Measurements from ENCODE around the gene KIF22.

The KIF22 gene

GRCh38 chr16:29843931-29844330, 53.4 kb downstream of the KIF22 start:
- no peak for DNase-seq

- DNase-seq: no peak
These were observed 54.2 kb downstream of the KIF22 start for GRCh38 chr16:29844575-29845331.

GRCh38 chr16:29845656-29846055, 55.1 kb downstream of the KIF22 start:
- DNase-seq: no peak

DNA sequence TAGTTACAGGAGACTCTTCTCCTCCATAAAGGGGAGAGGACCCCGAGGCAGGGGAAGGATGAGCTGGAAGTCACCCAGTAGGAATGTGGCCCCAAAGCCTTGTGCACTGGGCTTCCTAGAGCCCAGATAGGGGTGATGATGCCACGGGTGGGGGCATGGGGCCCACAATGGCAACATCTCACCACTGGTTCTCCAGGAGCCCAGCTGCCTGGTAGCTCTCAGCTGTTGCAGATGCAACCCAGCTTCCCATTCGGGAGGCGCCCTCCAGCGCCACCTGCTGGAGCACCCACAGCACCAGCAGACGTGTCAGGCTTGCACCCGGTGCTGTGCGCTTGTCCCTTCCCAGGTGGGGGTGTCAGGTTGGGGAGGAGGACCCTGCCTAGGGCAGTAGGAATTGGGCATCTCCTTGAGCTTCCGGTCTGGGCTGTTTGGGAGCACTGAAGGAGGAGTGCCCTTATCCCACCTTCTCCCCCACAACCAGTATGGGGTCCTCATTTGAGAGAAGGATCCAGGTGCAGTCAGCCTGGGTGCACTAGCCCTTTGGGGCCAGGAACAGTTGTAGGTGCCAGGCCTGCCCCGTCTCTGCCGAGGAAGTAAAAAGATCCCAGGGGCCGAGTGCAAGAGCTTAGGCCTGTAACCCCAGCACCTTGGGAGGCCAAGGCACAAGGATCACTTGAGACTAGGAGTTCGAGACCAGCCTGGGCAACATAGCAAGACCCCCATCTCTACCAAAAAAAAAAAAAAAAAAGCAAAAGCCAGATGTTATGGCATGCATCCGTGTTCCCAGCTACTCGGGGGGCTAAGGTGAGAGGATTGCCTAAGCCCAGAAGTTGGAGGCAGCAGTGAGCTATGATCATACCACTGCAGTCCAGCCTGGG, 58.1 kb downstream of the KIF22 start:
- no peak for DNase-seq

DNA sequence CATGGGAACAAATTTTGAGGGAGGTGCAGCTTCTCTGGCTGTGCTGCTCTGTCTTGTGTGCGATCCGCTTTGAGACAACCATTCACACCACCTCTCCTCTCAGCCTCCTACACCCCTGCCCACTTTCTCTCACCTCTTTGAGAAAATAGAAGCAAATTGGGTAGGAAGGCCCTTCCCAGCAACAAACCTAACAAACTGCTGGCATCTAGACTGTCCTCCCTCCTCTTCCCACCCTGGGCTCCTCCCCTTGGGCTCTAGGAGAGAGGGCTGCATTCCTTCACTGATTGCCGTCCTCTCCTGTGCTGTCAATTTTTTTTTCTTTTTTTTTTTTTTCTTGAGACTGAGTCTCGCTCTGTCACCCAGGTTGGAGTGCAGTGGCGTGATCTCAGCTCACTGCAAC, 59.0 kb downstream of the KIF22 start:
- no peak for DNase-seq

GRCh38 chr16:29850998-29851397, 60.4 kb downstream of the KIF22 start:
- no peak for DNase-seq

- DNase-seq: no peak
These were observed 62.1 kb downstream of the KIF22 start for GRCh38 chr16:29852654-29853053.

DNA sequence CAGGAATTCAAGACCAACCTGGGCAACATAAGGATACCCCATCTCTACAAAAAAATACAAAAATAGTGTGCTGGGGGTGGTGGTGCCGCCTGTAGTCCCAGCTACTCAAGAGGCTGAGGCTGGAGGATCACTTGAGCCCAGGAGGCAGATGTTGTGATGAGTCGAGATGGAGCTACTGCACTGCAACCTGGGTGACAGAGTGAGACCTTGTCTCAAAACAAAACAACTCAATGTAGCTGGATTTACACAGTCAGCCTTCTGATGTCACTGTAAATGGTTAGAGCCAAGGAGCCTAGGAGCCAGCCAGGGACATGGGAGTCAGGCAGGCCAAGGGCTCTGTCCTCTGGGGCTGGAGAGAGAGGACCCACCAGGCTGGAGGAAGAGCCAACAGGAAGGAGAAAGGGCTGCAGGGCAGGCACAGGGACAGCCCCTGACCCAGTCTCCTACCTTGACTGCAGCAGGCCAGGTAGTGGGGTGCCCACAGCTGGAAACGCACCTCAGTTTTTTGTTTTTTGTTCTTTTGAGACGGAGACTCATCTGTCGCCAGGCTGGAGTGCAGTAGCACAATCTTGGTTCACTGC, 64.1 kb downstream of the KIF22 start:
- DNase-seq: no peak

Data from NCI-H226 (cell line).